Renal cortex interstitium (tissue), 11 donors: ENCODE measurements around the gene DNAJC15. TPM values are rescaled to one million over a fixed set of nuclear protein-coding genes. Genes with fewer than 3 reads are reported as not detected.
"Not testable (repeated sequence)": the region's sequence is repeated elsewhere in the genome, so short reads cannot be mapped to it uniquely, and the experiment has no call there.

Experiments used
- DNase-seq, 11 donors: peaks; one replicate each; pipeline ENCODE4 v3.0.0-alpha.2; 2013; ENCODE audit warnings: low read depth in 9 of 11, low spot score in 4 of 11; ENCODE audit errors: extremely low read depth in 1 of 11
- polyA plus RNA-seq, 3 donors: library from polyadenylated mRNA; unstranded; fragments of 120-200 nt; gene quantifications; one replicate each; pipeline ENCODE4 v1.2.1, GENCODE V29; 2013; ENCODE audit not compliant: insufficient read length in 3 of 3

The DNAJC15 gene
- polyA plus RNA-seq, 3 donors, result 25.7 to 31.7 (median 31.6) TPM

GRCh38 chr13:43033038-43033437, 9.7 kb downstream of the DNAJC15 start:
- DNase-seq, result no peak

GRCh38 chr13:43036351-43037250, 13.2 kb downstream of the DNAJC15 start:
- DNase-seq, result no peak

GRCh38 chr13:43039966-43040365, 16.6 kb downstream of the DNAJC15 start:
- no peak for DNase-seq

GRCh38 chr13:43040581-43041368, 17.4 kb downstream of the DNAJC15 start:
- DNase-seq, result not testable (repeated sequence)

GRCh38 chr13:43041369-43041921, 18.1 kb downstream of the DNAJC15 start:
- no peak for DNase-seq

- no peak for DNase-seq
Observed at GRCh38 chr13:43042410-43042921, 19.1 kb downstream of the DNAJC15 start.

GRCh38 chr13:43044720-43045301, 21.4 kb downstream of the DNAJC15 start:
- DNase-seq, result no peak

- DNase-seq, result not testable (repeated sequence)
Observed at GRCh38 chr13:43045302-43045773, 22.0 kb downstream of the DNAJC15 start.

GRCh38 chr13:43046259-43046658, 22.9 kb downstream of the DNAJC15 start:
- no peak for DNase-seq

GRCh38 chr13:43054803-43055802, 31.7 kb downstream of the DNAJC15 start:
- DNase-seq, result peak in 10 of 11 donors; percentile 45 to 77 (median 57)

GRCh38 chr13:43057653-43058317, 34.4 kb downstream of the DNAJC15 start:
- DNase-seq, result no peak

GRCh38 chr13:43058318-43058674, 34.9 kb downstream of the DNAJC15 start:
- DNase-seq, result no peak

GRCh38 chr13:43058831-43059230, 35.4 kb downstream of the DNAJC15 start:
- no peak for DNase-seq

GRCh38 chr13:43059779-43060178, 36.4 kb downstream of the DNAJC15 start:
- DNase-seq, result not testable (repeated sequence)

GRCh38 chr13:43060806-43061205, 37.4 kb downstream of the DNAJC15 start:
- not testable (repeated sequence) for DNase-seq

GRCh38 chr13:43061496-43062280, 38.3 kb downstream of the DNAJC15 start:
- DNase-seq, result no peak

- no peak for DNase-seq
Observed at GRCh38 chr13:43071824-43072223, 48.4 kb downstream of the DNAJC15 start.
